ENCODE measurements around the gene CDH6. TPM values are rescaled to one million over a fixed set of nuclear protein-coding genes. Genes with fewer than 3 reads are reported as not detected.

CDH6 gene
- total RNA-seq, 1 donor from 2014 or later = not detected

- no peak for DNase-seq (ENCODE audit: low read depth in 2 of 2)
Measured at GRCh38 chr5:31250201-31250600, 56.7 kb downstream of the CDH6 start.

DNA sequence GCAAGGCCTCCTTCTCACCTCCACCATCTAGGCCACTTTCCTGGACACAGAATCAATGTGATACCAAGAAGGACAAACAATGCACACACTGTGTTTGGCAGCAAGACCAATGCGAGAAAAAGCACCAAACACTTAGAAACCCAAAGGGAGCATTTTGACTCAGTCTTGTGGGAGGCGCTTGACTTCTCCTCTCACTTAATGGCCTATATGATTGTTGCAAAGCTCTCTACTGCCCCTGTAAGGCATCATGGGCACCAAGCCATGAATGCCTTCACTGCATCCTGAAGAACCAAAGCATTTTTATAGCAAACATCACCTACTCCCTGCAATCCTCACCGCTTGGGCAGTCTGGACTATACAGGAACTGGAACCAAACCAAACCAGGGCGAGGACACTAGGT lies 57.5 kb downstream of the CDH6 start:
- DNase-seq (ENCODE audit: low read depth in 2 of 2) = no peak

- DNase-seq (ENCODE audit: low read depth in 2 of 2) = no peak
Measured at GRCh38 chr5:31255041-31255440, 61.6 kb downstream of the CDH6 start.

- DNase-seq (ENCODE audit: low read depth in 2 of 2) = no peak
Measured at GRCh38 chr5:31268256-31268655, 74.8 kb downstream of the CDH6 start.

GRCh38 chr5:31268686-31269085 lies 75.2 kb downstream of the CDH6 start:
- DNase-seq (ENCODE audit: low read depth in 2 of 2) = no peak

DNA sequence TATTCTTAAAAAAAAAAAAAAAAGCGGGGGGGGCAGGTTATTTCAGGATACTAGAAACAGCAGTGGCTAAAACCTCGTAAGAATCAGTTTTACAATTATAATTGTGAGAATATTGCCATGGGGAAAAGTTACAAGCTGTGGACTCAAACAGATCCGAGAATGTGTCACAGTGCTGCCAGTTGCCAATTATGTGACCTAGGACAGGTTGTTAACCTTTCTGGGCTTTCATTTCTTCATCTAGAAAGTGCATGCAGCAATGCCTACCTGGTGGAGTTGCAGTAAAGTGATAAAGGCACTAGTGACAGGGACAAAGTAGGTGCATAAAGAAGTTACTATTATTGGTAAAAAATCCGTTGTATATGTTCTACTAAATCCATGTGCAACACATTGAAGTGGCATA lies 75.8 kb downstream of the CDH6 start:
- DNase-seq (ENCODE audit: low read depth in 2 of 2) = no peak

DNA sequence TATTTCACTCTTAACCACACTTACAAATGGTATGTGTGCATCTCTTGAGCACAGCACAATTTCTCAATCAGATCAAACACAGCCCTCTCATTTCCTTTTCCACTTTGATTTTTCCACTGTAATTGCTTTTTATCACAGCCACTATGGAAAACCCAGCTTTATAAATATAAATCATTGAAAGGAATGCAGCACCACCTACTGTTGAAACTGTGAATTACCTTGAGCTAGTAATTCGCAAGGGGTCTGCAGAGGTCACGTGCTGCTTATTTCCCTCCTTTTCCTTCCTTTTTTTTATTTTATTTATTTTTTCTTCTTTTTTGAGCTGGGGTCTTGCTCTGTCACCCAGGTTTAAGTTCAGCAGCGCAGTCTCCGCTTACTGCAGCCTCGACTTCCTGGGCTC lies 76.9 kb downstream of the CDH6 start:
- DNase-seq (ENCODE audit: low read depth in 2 of 2) = peak in 1 of 2 donors; percentile 6

GRCh38 chr5:31271567-31271966 lies 78.1 kb downstream of the CDH6 start:
- DNase-seq (ENCODE audit: low read depth in 2 of 2) = no peak

DNA sequence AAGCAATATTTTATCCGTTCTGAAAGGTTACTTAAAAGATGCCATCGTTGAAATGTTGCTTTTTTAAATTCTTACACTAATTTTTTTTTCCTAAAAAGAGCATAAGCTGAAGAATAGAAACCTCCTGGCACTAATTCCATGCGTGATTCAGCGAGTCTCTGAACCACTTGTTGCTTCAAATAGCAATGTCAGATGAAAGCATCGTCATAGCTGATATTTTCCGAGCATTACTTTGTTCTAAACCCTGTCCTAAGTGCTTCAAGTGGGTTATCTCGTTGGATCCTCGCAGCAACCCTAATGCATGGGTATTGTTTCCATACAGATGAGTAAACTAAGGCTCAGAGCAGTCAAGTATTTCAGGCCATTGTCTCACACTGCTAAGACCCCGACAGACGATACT lies 79.7 kb downstream of the CDH6 start:
- DNase-seq (ENCODE audit: low read depth in 2 of 2) = no peak

GRCh38 chr5:31273631-31274378 lies 80.3 kb downstream of the CDH6 start:
- DNase-seq (ENCODE audit: low read depth in 2 of 2) = no peak

- DNase-seq (ENCODE audit: low read depth in 2 of 2) = no peak
Measured at GRCh38 chr5:31280210-31280609, 86.7 kb downstream of the CDH6 start.

- DNase-seq (ENCODE audit: low read depth in 2 of 2) = no peak
Measured at GRCh38 chr5:31283326-31283725, 89.8 kb downstream of the CDH6 start.

GRCh38 chr5:31285025-31285424 lies 91.5 kb downstream of the CDH6 start:
- DNase-seq (ENCODE audit: low read depth in 2 of 2) = no peak

DNA sequence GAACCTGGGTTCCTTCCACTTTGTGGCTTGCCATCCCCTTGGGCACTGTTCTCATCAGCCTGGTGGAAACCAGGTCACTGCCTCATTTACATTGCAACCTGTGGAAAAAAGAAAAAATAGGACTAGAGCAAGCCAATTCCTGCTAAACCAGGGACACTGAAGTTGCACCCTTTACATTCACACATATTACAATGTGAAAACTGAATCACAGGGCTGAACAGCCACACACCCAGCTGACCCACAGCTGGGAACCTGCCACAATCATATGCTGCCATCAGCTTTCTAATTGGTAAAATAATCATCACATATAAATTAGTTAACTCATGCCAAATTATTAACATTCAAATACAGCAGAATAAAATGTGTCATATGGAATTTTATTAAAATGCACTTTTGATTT lies 94.5 kb downstream of the CDH6 start:
- no peak for DNase-seq (ENCODE audit: low read depth in 2 of 2)

- DNase-seq (ENCODE audit: low read depth in 2 of 2) = no peak
Measured at GRCh38 chr5:31289429-31289828, 95.9 kb downstream of the CDH6 start.

DNA sequence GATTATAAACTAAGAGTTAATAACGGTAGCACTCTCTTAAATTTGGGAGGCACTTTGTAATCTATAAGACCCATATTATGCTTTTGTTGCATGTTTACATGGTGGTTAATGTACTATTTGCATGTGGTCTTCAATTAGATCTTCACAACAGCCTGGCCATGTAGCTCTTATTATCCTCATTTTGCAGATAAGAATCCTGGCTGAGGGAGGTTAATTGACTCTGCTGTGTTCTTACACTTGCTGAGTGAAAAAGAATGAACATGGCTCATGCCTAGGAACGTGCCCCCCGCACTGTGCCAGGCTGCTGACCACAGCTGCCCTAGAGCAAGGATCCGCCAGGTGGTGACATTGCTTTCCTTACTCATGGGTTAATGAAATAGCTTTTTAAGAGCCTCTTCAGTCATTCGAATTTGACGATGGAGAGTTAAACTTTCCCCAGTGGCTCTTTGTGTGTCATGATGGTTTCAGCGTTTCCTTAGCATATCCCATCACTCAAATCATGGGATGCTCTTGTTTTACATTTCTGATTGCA lies 97.9 kb downstream of the CDH6 start:
- DNase-seq (ENCODE audit: low read depth in 2 of 2) = no peak

DNA sequence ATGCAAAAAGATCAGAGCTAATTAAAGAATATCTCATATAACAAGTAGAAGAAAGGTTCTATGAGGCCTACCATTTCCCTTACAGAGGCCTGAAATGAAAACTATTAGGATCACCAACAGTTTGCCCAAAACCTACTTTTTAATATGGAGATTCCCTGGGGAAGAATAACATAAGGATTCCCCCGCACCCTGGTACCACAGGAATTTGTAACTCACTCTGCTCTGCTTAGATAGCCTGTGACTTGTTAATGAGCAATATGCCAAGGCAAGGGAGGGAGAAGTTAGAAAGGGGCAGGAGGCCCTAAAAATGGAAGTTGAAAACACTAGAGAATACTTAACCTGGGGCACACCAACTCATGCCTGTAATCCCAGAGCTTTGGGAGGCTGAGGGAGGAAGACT lies 107.0 kb downstream of the CDH6 start:
- DNase-seq (ENCODE audit: low read depth in 2 of 2) = no peak

DNA sequence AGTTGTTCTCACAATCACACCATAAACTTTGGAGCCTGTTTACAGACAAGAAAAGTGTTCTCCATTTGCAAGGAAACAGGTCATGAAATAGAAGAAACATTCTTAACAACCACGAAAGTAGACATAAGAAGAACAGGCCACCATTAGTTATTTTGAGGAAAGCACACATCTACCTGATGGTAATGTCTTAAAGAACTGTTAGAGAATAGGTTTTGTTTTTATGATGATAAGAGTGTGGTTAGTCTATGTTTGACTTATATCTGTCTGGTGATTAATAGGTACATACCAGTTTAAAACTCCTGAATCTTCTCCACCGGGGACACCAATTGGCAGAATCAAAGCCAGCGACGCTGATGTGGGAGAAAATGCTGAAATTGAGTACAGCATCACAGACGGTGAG lies 108.3 kb downstream of the CDH6 start:
- no peak for DNase-seq (ENCODE audit: low read depth in 2 of 2)

DNA sequence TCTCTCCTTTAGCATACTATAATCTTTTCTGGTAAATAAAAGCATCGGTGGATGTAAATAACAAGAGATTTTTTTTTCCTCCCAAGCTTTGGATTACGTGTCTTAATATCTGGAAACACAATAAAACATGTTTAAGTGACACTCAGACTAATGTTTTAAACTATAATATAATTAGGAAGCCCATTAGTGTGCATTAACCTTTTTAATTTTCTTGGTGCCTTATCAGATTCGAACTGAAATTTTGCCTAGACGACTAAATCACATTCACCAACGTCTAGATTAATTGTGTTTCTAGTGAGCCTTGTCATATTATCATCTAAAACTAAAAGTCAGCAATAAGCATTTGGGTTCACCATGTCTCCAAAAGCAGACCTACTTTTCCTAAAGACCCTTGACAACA lies 110.2 kb downstream of the CDH6 start:
- DNase-seq (ENCODE audit: low read depth in 2 of 2) = no peak

- no peak for DNase-seq (ENCODE audit: low read depth in 2 of 2)
Measured at GRCh38 chr5:31317665-31318064, 124.2 kb downstream of the CDH6 start.

- DNase-seq (ENCODE audit: low read depth in 2 of 2) = no peak
Measured at GRCh38 chr5:31319335-31319734, 125.8 kb downstream of the CDH6 start.

DNA sequence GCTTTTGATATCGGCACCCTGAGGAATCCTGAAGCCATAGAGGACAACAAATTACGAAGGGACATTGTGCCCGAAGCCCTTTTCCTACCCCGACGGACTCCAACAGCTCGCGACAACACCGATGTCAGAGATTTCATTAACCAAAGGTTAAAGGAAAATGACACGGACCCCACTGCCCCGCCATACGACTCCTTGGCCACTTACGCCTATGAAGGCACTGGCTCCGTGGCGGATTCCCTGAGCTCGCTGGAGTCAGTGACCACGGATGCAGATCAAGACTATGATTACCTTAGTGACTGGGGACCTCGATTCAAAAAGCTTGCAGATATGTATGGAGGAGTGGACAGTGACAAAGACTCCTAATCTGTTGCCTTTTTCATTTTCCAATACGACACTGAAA lies 129.5 kb downstream of the CDH6 start:
- DNase-seq (ENCODE audit: low read depth in 2 of 2) = no peak

DNA sequence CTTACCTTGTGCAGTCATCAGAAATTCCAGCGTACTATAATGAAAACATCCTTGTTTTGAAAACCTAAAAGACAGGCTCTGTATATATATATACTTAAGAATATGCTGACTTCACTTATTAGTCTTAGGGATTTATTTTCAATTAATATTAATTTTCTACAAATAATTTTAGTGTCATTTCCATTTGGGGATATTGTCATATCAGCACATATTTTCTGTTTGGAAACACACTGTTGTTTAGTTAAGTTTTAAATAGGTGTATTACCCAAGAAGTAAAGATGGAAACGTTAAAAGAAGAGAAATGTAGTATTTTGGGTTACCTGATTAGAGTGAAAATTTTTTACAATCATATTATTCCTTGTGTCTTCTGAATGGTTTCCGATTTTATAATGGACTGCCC lies 131.4 kb downstream of the CDH6 start:
- no peak for DNase-seq (ENCODE audit: low read depth in 2 of 2)
